CD4-positive, alpha-beta T cell treated with Interferon gamma for 1 hour (primary cell): Measurements from ENCODE around the gene ST7.

Source experiments
- DNase-seq: peaks from one replicate; pipeline ENCODE4 v3.0.0-alpha.2; 2020

ST7 gene

DNA sequence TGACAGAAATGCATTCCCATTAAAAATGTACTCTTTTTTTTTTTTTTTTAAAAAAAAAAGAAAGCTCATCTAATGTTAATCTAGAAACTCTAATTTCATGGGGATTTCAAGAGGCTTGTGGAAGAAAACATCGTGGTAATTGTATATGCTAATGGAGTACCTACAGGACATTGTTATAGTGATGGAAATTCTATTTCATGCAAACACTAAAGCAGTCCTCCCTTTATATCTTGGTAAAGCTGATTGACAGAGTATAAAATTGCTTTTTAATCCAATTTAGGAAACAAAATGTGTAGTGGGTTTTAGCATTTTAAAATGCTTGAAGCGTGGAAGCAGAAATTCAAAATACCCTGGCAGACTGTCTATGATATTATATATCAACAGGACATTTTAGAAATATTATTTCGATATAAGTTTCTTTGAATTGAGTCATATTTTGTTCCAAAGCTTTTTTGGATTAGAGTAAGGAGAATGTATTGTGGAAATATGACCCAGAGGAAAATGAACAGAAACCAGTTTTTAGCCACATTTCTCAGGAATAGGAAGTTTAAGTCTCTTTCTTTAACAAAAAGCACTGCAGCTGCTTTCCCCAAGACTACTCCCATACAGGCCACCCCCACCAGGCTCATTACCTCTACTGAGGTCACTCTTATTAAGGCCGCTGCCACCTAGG lies 247.6 kb downstream of the ST7 start:
- no peak for DNase-seq

- no peak for DNase-seq
These were observed 249.2 kb downstream of the ST7 start for GRCh38 chr7:117202511-117202910.

DNA sequence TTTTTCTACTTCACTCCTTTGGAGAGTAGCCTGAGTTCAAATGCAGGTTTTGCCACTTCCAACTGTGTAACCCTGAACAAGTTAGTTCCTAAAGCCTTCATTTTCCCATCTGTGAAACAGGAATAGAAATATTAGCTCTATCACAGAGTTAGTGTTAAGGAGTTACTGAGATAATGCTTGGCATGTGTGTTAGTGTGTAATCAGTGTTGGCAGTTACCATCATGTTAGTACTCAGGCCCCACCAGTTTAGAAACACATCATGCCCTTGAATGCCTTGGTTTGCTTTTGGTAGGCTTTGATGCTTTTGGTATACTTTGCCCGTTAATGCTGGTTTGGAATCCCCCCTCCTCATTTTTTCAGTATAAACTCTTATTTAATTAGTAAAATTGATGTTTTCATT lies 249.9 kb downstream of the ST7 start:
- no peak for DNase-seq

- DNase-seq = no peak
These were observed 252.6 kb downstream of the ST7 start for GRCh38 chr7:117205873-117206272.

- DNase-seq = no peak
These were observed 255.0 kb downstream of the ST7 start for GRCh38 chr7:117208257-117208656.

DNA sequence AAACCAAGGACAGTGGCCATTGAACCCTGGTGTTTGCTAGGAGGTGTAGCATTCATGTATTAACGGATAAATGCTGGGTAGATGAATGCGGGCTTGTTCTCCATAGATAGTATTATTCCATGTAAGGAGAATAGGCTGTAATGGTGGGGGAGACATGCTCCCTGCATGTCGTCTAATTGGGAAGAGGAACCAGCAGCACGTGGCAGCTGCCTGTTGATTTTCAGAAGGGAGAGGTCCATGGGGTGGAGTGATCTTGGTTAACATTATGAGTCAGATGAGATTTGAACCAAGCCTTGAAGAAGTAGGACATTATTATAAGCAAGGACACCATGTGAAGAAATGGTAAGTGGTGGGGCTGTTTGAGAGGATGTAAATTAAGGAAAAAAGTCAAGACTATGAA lies 257.1 kb downstream of the ST7 start:
- DNase-seq = no peak

DNA sequence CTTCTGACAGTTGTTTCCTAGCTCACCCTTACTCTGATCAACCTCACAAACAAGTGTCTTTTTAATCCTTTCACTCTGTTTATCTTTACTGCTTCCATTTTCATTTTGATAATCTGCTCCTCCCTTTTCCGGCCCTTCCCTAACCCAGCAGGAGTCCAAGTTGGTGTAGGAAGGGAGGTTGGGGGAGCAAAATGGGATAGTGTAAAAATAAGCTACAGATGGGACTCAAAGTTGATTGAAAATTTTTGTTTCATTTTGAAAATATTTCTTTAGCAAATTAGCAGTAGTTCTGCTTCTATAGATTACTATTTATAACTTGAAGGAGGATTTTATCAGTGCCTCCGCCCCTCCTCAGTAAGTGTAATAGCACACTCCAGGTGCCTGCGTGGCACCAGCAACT lies 257.6 kb downstream of the ST7 start:
- DNase-seq = no peak

- no peak for DNase-seq
These were observed 258.3 kb downstream of the ST7 start for GRCh38 chr7:117211614-117212013.

DNA sequence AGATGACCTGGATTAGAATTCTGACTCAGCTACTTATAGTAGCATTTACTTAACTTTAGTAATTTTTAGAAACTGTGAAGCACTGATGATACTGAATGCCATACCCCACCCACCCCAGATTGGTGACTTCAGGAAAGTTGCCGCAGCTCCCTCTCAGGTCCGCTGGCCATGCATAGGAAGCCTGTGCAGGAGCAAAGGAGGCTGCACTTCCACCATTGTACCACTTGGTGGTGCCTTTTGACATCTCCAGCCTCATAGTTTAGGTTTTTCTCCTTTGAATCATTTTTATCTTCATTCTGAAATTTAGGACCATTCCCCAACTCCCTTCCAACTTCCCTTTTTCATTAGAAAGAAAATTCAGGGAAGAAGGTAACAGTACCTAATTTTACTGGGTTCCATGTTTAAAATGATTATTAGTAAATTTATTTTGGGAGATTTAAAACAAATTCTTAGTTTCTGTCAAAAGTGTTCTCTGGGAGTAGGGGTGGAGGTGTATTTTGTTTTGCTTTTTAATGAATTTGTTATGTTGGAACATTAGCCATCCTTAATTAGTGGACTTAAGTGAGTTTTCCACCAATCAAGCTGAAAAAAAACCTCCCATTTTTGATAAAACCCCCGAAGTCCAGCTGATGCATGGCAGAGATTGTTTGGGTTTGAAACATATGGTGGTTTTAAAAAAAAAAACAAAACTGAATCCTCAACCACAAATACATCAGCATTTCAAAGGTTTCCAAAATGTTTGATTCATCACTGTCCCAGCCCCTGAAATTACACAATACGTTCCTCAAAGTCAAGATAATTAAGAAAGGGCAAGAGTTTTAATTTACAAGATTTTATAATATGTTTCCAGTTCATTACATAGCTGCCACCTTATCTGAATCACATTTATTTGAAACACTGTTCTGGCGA lies 259.9 kb downstream of the ST7 start:
- peak; percentile 6 for DNase-seq

DNA sequence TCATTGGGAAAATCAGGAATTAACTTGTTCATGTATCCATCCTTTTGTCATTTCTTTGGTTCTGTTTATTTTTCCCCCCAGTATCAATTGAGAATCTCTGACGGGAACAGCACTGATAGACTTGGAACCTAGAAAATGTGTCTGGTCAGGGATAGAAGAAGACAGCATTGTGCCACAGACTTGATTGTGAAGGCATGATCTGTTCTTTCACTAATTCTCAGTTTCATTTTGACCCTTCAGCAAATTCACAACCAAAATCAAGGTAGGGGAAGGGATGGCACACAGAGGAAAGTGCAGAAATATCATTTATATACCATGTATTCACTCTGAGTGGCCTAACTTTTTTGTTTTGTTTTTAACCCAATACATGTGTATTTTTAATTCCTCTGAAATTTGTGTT lies 262.7 kb downstream of the ST7 start:
- no peak for DNase-seq

DNA sequence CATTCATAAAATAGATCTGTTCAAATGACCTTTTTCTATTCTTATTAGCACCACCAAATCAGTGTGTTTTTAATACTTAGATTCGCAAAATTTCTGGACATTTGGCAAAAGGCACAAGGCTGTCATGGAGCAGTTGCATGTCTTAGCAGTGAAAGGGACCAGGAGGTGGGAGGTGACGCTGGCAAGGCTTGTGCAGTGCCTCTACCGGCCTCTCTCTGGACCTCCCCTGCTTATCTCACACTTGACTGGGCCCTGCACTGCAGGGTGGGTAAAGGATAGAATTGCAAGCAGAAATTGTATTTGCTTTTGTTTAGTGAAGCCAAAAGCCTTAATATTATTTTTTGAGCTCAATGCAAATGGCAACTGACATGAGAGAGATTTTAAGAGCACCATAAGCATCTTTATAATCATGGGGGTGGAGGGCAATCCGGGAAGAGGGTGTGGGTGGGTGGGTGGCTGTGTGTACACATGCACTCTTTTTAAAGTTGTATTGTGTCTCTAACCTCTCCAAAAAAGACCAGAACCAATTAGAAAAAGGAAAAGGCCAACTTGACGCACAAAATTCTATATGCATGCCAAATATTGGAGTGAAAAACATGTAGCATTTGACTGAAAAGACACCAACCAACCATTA lies 263.3 kb downstream of the ST7 start:
- DNase-seq = no peak

- DNase-seq = no peak
These were observed 264.1 kb downstream of the ST7 start for GRCh38 chr7:117217106-117218035.

- DNase-seq = no peak
These were observed 265.4 kb downstream of the ST7 start for GRCh38 chr7:117218700-117219099.

GRCh38 chr7:117219485-117219884 lies 266.2 kb downstream of the ST7 start:
- no peak for DNase-seq

DNA sequence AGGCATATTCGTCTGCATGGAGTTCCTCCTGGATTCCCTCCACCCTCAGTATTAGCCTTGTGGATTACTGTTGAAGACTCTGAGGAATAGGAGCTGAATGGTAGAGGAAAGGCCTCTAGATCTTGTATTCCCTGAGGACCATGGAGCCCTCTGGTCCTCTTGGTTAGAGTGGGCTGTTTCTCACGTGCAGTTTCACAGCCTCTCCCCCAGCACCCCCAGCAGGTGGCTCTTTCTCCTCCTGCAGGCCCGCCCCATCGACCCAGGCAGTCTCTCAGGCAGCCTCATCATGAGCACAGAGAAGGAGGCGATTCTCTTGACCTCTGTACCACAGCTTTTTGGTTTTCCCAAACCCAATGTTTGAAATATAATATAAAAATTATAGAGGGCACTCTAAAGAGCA lies 267.5 kb downstream of the ST7 start:
- DNase-seq = no peak

- DNase-seq = no peak
These were observed 272.2 kb downstream of the ST7 start for GRCh38 chr7:117225536-117225935.

GRCh38 chr7:117227091-117227490 lies 273.8 kb downstream of the ST7 start:
- DNase-seq = no peak

GRCh38 chr7:117229350-117229749 lies 276.0 kb downstream of the ST7 start:
- no peak for DNase-seq

GRCh38 chr7:117230276-117231046 lies 277.2 kb downstream of the ST7 start:
- DNase-seq = no peak

GRCh38 chr7:117231047-117231359 lies 277.7 kb downstream of the ST7 start:
- no peak for DNase-seq

- DNase-seq = no peak
These were observed 284.3 kb downstream of the ST7 start for GRCh38 chr7:117237646-117238045.

DNA sequence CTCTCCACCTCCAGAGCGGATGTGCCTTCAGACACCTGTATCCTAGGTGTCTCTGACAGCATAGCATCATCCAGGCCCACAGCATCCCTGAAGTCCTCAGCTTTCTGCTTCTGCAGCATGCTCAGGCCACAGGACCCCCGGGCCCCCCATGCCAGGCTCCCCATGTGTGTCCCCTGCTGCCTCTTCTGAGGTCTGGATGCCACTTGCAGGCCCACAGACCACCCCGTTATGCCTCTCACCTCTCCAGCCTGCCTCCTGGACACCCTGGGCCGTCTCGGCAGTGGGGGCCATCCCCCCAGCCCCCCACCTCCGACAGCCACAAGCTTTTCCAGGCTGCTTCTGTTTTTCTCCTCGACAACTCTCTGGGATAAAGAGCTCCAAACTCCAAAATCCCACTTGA lies 285.2 kb downstream of the ST7 start:
- DNase-seq = no peak
